Tongue (tissue), 2 donors: ENCODE data around the gene ADGRL4. TPM values are rescaled to one million over a fixed set of nuclear protein-coding genes. Genes with fewer than 3 reads are reported as not detected.
"Not testable (repeated sequence)": the region's sequence is repeated elsewhere in the genome, so short reads cannot be mapped to it uniquely, and the experiment has no call there.

Experiments
- DNase-seq: peaks from one replicate; pipeline ENCODE4 v3.0.0-alpha.2; 2015
- total RNA-seq: library from RNA; depleted of rRNA; stranded (reverse); fragments of >200 nt; gene quantifications from one replicate; pipeline ENCODE4 v1.2.3, GENCODE V29; 2014

ADGRL4 gene
- total RNA-seq, 1 donor from 2014 or later = 18.5 TPM

GRCh38 chr1:78916986-78917385, 89.5 kb downstream of the ADGRL4 start:
- no peak for DNase-seq

GRCh38 chr1:78913950-78914349, 92.6 kb downstream of the ADGRL4 start:
- no peak for DNase-seq

GRCh38 chr1:78911956-78912880, 94.3 kb downstream of the ADGRL4 start:
- no peak for DNase-seq

GRCh38 chr1:78902641-78903040, 103.9 kb downstream of the ADGRL4 start:
- DNase-seq = no peak

- peak; percentile 8 for DNase-seq
Measured at GRCh38 chr1:78894811-78895210, 111.7 kb downstream of the ADGRL4 start.

GRCh38 chr1:78892260-78892840, 114.2 kb downstream of the ADGRL4 start:
- DNase-seq = no peak

GRCh38 chr1:78887458-78887857, 119.1 kb downstream of the ADGRL4 start:
- DNase-seq = no peak

- no peak for DNase-seq
Measured at GRCh38 chr1:78884685-78885452, 121.7 kb downstream of the ADGRL4 start.

- no peak for DNase-seq
Measured at GRCh38 chr1:78880223-78880622, 126.3 kb downstream of the ADGRL4 start.

- not testable (repeated sequence) for DNase-seq
Measured at GRCh38 chr1:78875986-78876385, 130.5 kb downstream of the ADGRL4 start.

GRCh38 chr1:78872801-78873200, 133.7 kb downstream of the ADGRL4 start:
- DNase-seq = not testable (repeated sequence)

GRCh38 chr1:78871249-78871648, 135.3 kb downstream of the ADGRL4 start:
- no peak for DNase-seq

GRCh38 chr1:78869136-78869535, 137.4 kb downstream of the ADGRL4 start:
- peak; percentile 27 for DNase-seq

- DNase-seq = no peak
Measured at GRCh38 chr1:78864175-78864574, 142.4 kb downstream of the ADGRL4 start.

GRCh38 chr1:78856096-78856495, 150.4 kb downstream of the ADGRL4 start:
- no peak for DNase-seq

GRCh38 chr1:78855258-78855657, 151.3 kb downstream of the ADGRL4 start:
- DNase-seq = no peak

- DNase-seq = no peak
Measured at GRCh38 chr1:78854556-78854955, 152.0 kb downstream of the ADGRL4 start.

GRCh38 chr1:78843546-78843945, 163.0 kb downstream of the ADGRL4 start:
- no peak for DNase-seq

- DNase-seq = peak; percentile 56
Measured at GRCh38 chr1:78843111-78843510, 163.4 kb downstream of the ADGRL4 start.

GRCh38 chr1:78840453-78841271, 165.9 kb downstream of the ADGRL4 start:
- peak; percentile 84 for DNase-seq
